K562 (cell line): ENCODE measurements around the gene C1orf174. TPM values are rescaled to one million over a fixed set of nuclear protein-coding genes. Genes with fewer than 3 reads are reported as not detected.

Source experiments
- ATAC-seq: fragments of 200-7000 bp; cut with Tn5 transposase; 3 replicates; pipeline ENCODE4 v1.9.1; 2020; ENCODE audit warnings: moderate library complexity
- BruUV-seq: library from RNA; stranded (reverse); fragments of 400-500 nt; replicated peaks from 2 replicates; lab custom pipeline; 2021; lab: Mats Ljungman, UMichigan
- CTCF ChIA-PET: fragments of 300-600 bp; formaldehyde crosslinking; extraction: SDS; loops from one replicate; lab custom pipeline; 2021; ENCODE audit warnings: low intra/inter-chr PET ratio; lab: Yijun Ruan, JAX
- POLR2A ChIA-PET: fragments of 300-600, 350-650 bp; sonication (Branson Sonifier 250); formaldehyde crosslinking; extraction: SDS; loops from one replicate; lab custom pipeline; 2021; ENCODE audit warnings: antibody characterized with exemption, inconsistent platforms; lab: Yijun Ruan, JAX
- DNase-seq, 4 experiments: peaks; one replicate each; pipeline versions ENCODE4 v3.0.0 to v3.0.0-alpha.2; 2011 to 2018; ENCODE audit warnings: low spot score in 3 of 4, mixed read lengths in 3 of 4; ENCODE audit errors: extremely low read depth in 1 of 4
- FAIRE-seq: peaks from 2 replicates; lab custom pipeline; 2011; peaks lifted over from hg19 to GRCh38; lab: Jason Lieb, UNC
- H2AFZ ChIP-seq: 2 replicates; pipeline ENCODE4 v1.6.0; 2011; ENCODE audit warnings: low read depth, low read length, control low read depth, inconsistent platforms
- H3K27ac ChIP-seq: fragments of 200-600 bp; 3 replicates; pipeline ENCODE4 v1.8.0; 2011; ENCODE audit warnings: low read depth, mild to moderate bottlenecking, control low read depth, inconsistent platforms, low read length, moderate library complexity, mixed read lengths; ENCODE audit errors: extremely low read depth
- H3K27me3 ChIP-seq, 2 experiments: fragments of 300-600 bp in 1 of 2; 2 replicates in 1 of 2; 3 replicates in 1 of 2; pipeline versions ENCODE4 v1.6.0 to v1.8.0; 2011; ENCODE audit warnings: inconsistent platforms in 2 of 2, low read length in 2 of 2, mild to moderate bottlenecking in 1 of 2, mixed read lengths in 1 of 2, moderate library complexity in 1 of 2; ENCODE audit not compliant: control insufficient read depth in 2 of 2, insufficient read depth in 2 of 2
- H3K36me3 ChIP-seq: fragments of 300-600 bp; 3 replicates; pipeline ENCODE4 v1.8.0; 2011; ENCODE audit warnings: mild to moderate bottlenecking, low read length, inconsistent platforms; ENCODE audit not compliant: control insufficient read depth, insufficient read depth
- H3K4me1 ChIP-seq, 2 experiments: fragments of 200-600 bp in 1 of 2; replicated peaks in 1 of 2; 2 replicates in 1 of 2; 3 replicates in 1 of 2; pipeline versions ENCODE4 v1.5.1 to v1.8.0; 2011; ENCODE audit warnings: inconsistent platforms in 2 of 2, low read length in 2 of 2, mild to moderate bottlenecking in 1 of 2, mixed read lengths in 1 of 2, moderate library complexity in 1 of 2; ENCODE audit not compliant: control insufficient read depth in 2 of 2, insufficient read depth in 2 of 2
- H3K4me2 ChIP-seq: 2 replicates; pipeline ENCODE4 v1.6.1; 2011; ENCODE audit warnings: low read length, control low read depth, inconsistent platforms, mixed read lengths; ENCODE audit not compliant: insufficient read depth
- H3K4me3 ChIP-seq: fragments of 200-600 bp; sonication (generic), shearing (Covaris generic); 2 replicates; pipeline ENCODE4 v1.5.1; 2016; ENCODE audit warnings: control low read depth, inconsistent platforms
- H3K79me2 ChIP-seq: fragments of 200-600 bp; 3 replicates; pipeline ENCODE4 v1.8.0; 2011; ENCODE audit warnings: low read length, inconsistent platforms; ENCODE audit not compliant: control insufficient read depth, insufficient read depth
- H3K9ac ChIP-seq, 2 experiments: 2 replicates each; pipeline versions ENCODE4 v1.6.0 to v1.6.1; 2011; ENCODE audit warnings: low read depth in 2 of 2, low read length in 2 of 2, control low read depth in 1 of 2, inconsistent platforms in 1 of 2, mild to moderate bottlenecking in 1 of 2, mixed read lengths in 1 of 2; ENCODE audit not compliant: insufficient read depth in 1 of 2
- H3K9me1 ChIP-seq: one replicate; pipeline ENCODE4 v1.6.0; 2011; ENCODE audit warnings: inconsistent platforms, mild to moderate bottlenecking, low read length, moderate library complexity; ENCODE audit not compliant: control insufficient read depth, insufficient read depth
- H3K9me3 ChIP-seq: replicated peaks from 2 replicates; pipeline ENCODE4 v1.5.1; 2011; ENCODE audit warnings: low read depth, low read length, inconsistent platforms; ENCODE audit not compliant: control insufficient read depth, insufficient read depth
- H4K20me1 ChIP-seq: replicated peaks from 2 replicates; pipeline ENCODE4 v1.6.1; 2011; ENCODE audit warnings: low read length, inconsistent platforms, mixed read lengths; ENCODE audit not compliant: control insufficient read depth, insufficient read depth
- CBFA2T3 ChIP-seq: fragments of 450-650 bp; IDR thresholded peaks from 2 replicates; pipeline ENCODE4 v1.6.1; 2017
- GTF2F1 ChIP-seq: IDR thresholded peaks from 2 replicates; pipeline ENCODE4 v1.6.1; 2011; ENCODE audit warnings: low read depth, low read length, improper control_type of control experiment
- HNRNPUL1 ChIP-seq: fragments of 200-400 bp; formaldehyde crosslinking; IDR thresholded peaks from 2 replicates; pipeline ENCODE4 v1.6.1; 2017; ENCODE audit warnings: low read length
- MBD2 ChIP-seq: sonication (generic); IDR thresholded peaks from 2 replicates; pipeline ENCODE4 v1.6.1; 2016; ENCODE audit warnings: low read depth, borderline replicate concordance
- MTA2 ChIP-seq: fragments of 450-650 bp; IDR thresholded peaks from 2 replicates; pipeline ENCODE4 v1.6.1; 2016; ENCODE audit warnings: low read depth
- NCOA4 ChIP-seq: fragments of 450-650 bp; IDR thresholded peaks from 2 replicates; pipeline ENCODE4 v1.6.1; 2018; ENCODE audit warnings: mild to moderate bottlenecking; ENCODE audit not compliant: partially characterized antibody
- NFATC3 ChIP-seq: fragments of 450-650 bp; IDR thresholded peaks from 2 replicates; pipeline ENCODE4 v1.6.1; 2017; ENCODE audit warnings: mild to moderate bottlenecking
- RNF219 ChIP-seq: fragments of 250-450 bp; sonication (Bioruptor Pico); IDR thresholded peaks from 2 replicates; pipeline ENCODE4 v1.5.0; 2022; ENCODE audit warnings: mild to moderate bottlenecking
- SFPQ ChIP-seq: fragments of 200-400 bp; formaldehyde crosslinking; IDR thresholded peaks from 2 replicates; pipeline ENCODE4 v1.6.1; 2017; ENCODE audit warnings: mild to moderate bottlenecking, low read depth, low read length, moderate library complexity
- SUPT5H ChIP-seq: fragments of 450-650 bp; IDR thresholded peaks from 2 replicates; pipeline ENCODE4 v1.6.1; 2016
- ZC3H11A ChIP-seq: IDR thresholded peaks from 2 replicates; pipeline ENCODE4 v1.6.1; 2012; ENCODE audit warnings: low read depth, low read length, improper control_type of control experiment
- ZC3H8 ChIP-seq: fragments of 450-650 bp; IDR thresholded peaks from 2 replicates; pipeline ENCODE4 v1.6.1; 2017
- ZNF143 ChIP-seq: sonication (generic); formaldehyde crosslinking; IDR thresholded peaks from 2 replicates; pipeline ENCODE4 v1.9.0; 2022; ENCODE audit warnings: mild to moderate bottlenecking, missing genetic modification reagents
- ZNF589 ChIP-seq: fragments of 200-800 bp; sonication (Bioruptor generic); IDR thresholded peaks from 2 replicates; pipeline ENCODE4 v1.6.1; 2016; ENCODE audit warnings: low read depth, missing genetic modification characterization, missing compliant biosample characterization
- WGBS: fragments of 100-300 bp; shearing (Covaris generic); methylation state at CpG from one replicate; pipeline ENCODE4 v1.1.6; 2016; ENCODE audit warnings: low coverage, mixed read lengths; ENCODE audit not compliant: insufficient coverage; ENCODE audit errors: missing lambda C conversion rate; 5-methylcytosine and 5-hydroxymethylcytosine counted together
- in situ Hi-C: fragments of 300-500 bp; cut with MboI; formaldehyde crosslinking; loops from 4 replicates; pipeline ENCODE4 v1.15.0; 2018; ENCODE audit warnings: inconsistent platforms, mixed read lengths
- intact Hi-C: fragments of 100-400 bp; cut with micrococcal nuclease; formaldehyde crosslinking; loops from 2 replicates; pipeline ENCODE4 v1.14.2; 2022
- polyA plus RNA-seq, 8 experiments: library from polyadenylated mRNA; depleted of rRNA in 4 of 8; stranded (reverse) in 5 of 8; unstranded in 3 of 8; fragments of >200 nt; fragmentation: Nextera tagmentation in 2 of 8; fragmentation: Illumina TruSeq in 1 of 8; extraction: Ambion mirVana in 2 of 8; extraction: Trizol in 1 of 8; gene quantifications; 2 replicates each; pipeline versions ENCODE4 v1.2.1 to v1.2.3, GENCODE V29; 2011 to 2014; ENCODE audit warnings: inconsistent platforms in 1 of 8, missing spikeins in 1 of 8
- total RNA-seq, 7 experiments: library from RNA; depleted of rRNA in 6 of 7; stranded (reverse); fragments of >200 nt in 6 of 7; fragmentation: Illumina TruSeq in 2 of 7; extraction: Trizol in 2 of 7; gene quantifications; 2 replicates each; pipeline versions ENCODE4 v1.2.1 to v1.2.3, GENCODE V29; 2011 to 2021; ENCODE audit warnings: low replicate concordance in 1 of 7
- TF ChIP-seq, protein P1 (sequence below), 2 experiments: IDR thresholded peaks; 2 replicates each; pipeline ENCODE4 v1.6.1; 2012; ENCODE audit warnings: improper control_type of control experiment in 2 of 2, low read depth in 2 of 2, low read length in 2 of 2, borderline replicate concordance in 1 of 2

Gene C1orf174
- total and polyA plus RNA-seq, 9 of the 15 experiments (the other 6 are each of a cell fraction or from before 2014, with no cell fraction given) = 38.5 to 64.9 (median 45.4) TPM

DNA sequence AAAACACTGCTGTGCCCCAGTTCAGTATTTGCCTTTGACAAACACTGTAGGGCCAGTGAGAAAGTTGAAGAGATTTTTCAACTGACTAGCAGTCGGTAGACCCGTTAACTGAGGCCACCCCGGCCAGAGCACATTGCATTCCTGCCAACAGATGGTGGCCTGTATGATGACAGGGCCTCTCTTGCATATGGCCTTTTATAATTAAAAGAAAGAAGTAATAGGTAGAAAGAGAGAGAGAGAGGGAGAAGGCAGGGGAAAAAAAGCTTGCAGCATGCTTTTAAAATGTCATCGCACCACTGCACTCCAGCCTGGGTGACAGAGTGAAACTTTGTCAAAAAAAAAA is 4.7 kb upstream of the C1orf174 start (continued):
- no peak for TF ChIP-seq MBD2
- TF ChIP-seq, protein P1, sequence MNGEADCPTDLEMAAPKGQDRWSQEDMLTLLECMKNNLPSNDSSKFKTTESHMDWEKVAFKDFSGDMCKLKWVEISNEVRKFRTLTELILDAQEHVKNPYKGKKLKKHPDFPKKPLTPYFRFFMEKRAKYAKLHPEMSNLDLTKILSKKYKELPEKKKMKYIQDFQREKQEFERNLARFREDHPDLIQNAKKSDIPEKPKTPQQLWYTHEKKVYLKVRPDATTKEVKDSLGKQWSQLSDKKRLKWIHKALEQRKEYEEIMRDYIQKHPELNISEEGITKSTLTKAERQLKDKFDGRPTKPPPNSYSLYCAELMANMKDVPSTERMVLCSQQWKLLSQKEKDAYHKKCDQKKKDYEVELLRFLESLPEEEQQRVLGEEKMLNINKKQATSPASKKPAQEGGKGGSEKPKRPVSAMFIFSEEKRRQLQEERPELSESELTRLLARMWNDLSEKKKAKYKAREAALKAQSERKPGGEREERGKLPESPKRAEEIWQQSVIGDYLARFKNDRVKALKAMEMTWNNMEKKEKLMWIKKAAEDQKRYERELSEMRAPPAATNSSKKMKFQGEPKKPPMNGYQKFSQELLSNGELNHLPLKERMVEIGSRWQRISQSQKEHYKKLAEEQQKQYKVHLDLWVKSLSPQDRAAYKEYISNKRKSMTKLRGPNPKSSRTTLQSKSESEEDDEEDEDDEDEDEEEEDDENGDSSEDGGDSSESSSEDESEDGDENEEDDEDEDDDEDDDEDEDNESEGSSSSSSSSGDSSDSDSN (IDR thresholded peaks at IDR 0.05; ENCODE audit: borderline replicate concordance in 1 of 2, low read depth in 2 of 2, low read length in 2 of 2) = no peak
- TF ChIP-seq, all 486 proteins: peak for 0

GRCh38 chr1:3904006-3904842 is 4.2 kb upstream of the C1orf174 start:
- ATAC-seq = no peak
- Histone ChIP-seq H3K27ac (no peak overlapping the region), H3K79me2 (peaks cover 8% of the 10 kb centered on the region), H3K9ac (peak overlapping the region in 1 of 2 experiments; percentile 61; a peak in 1 of 4 replicates), H3K4me1 (peaks cover 10 to 63% of the 10 kb centered on the region in 2 experiments; a peak in 4 of 5 replicates), H3K4me3 (no peak overlapping the region), H2AFZ (no peak overlapping the region), H4K20me1 (peaks cover 3% of the 10 kb centered on the region; the same call in 1 of the 2 replicates), H3K36me3 (no peaks in the 10 kb centered on the region), H3K27me3 (no peaks in the 10 kb centered on the region; a peak in 2 of 5 replicates), H3K4me2 (no peak overlapping the region), H3K9me1 (no peaks in the 10 kb centered on the region), H3K9me3 (no peaks in the 10 kb centered on the region)
- ChIA-PET CTCF (interaction anchor here (0.7 kb wide), 1 partner anchor 131 kb away, joined by 5 read pairs; no protein-coding TSS in a partner anchor), POLR2A (interaction anchor here (1.0 to 1.3 kb wide), 2 partner anchors 8 to 72 kb away, joined by 3 to 4 read pairs; no protein-coding TSS in a partner anchor)
- 48% methylated on average over 24 of the region's 24 CpGs for WGBS
- intact Hi-C loops = no loop called here
- DNase-seq = no peak
- no TSS peak for BruUV-seq
- in situ Hi-C loops = no loop called here
- FAIRE-seq = no peak
- TF ChIP-seq NCOA4 (no peak), SFPQ (no peak), ZNF143 (CRISPR knock-in tag) (no peak), ZNF589 (CRISPR knock-in tag) (no peak), GTF2F1 (no peak), CBFA2T3 (no peak), NFATC3 (no peak), MTA2 (no peak), HNRNPUL1 (no peak), SUPT5H (no peak), ZC3H8 (no peak), RNF219 (CRISPR knock-in tag) (no peak), ZC3H11A (no peak)
